K562 (cell line): ENCODE measurements around the gene GART. TPM values are rescaled to one million over a fixed set of nuclear protein-coding genes. Genes with fewer than 3 reads are reported as not detected.

Experiments
- ATAC-seq: fragments of 200-7000 bp; cut with Tn5 transposase; 3 replicates; pipeline ENCODE4 v1.9.1; 2020; ENCODE audit warnings: moderate library complexity
- BruUV-seq: library from RNA; stranded (reverse); fragments of 400-500 nt; replicated peaks from 2 replicates; lab custom pipeline; 2021; lab: Mats Ljungman, UMichigan
- CTCF ChIA-PET: fragments of 300-600 bp; formaldehyde crosslinking; extraction: SDS; loops from one replicate; lab custom pipeline; 2021; ENCODE audit warnings: low intra/inter-chr PET ratio; lab: Yijun Ruan, JAX
- POLR2A ChIA-PET: fragments of 300-600, 350-650 bp; sonication (Branson Sonifier 250); formaldehyde crosslinking; extraction: SDS; loops from one replicate; lab custom pipeline; 2021; ENCODE audit warnings: antibody characterized with exemption, inconsistent platforms; lab: Yijun Ruan, JAX
- DNase-seq, 4 experiments: peaks; one replicate each; pipeline versions ENCODE4 v3.0.0 to v3.0.0-alpha.2; 2011 to 2018; ENCODE audit warnings: low spot score in 3 of 4, mixed read lengths in 3 of 4; ENCODE audit errors: extremely low read depth in 1 of 4
- FAIRE-seq: peaks from 2 replicates; lab custom pipeline; 2011; peaks lifted over from hg19 to GRCh38; lab: Jason Lieb, UNC
- H2AFZ ChIP-seq: 2 replicates; pipeline ENCODE4 v1.6.0; 2011; ENCODE audit warnings: low read depth, low read length, control low read depth, inconsistent platforms
- H3K27ac ChIP-seq: fragments of 200-600 bp; 3 replicates; pipeline ENCODE4 v1.8.0; 2011; ENCODE audit warnings: low read depth, mild to moderate bottlenecking, control low read depth, inconsistent platforms, low read length, moderate library complexity, mixed read lengths; ENCODE audit errors: extremely low read depth
- H3K27me3 ChIP-seq, 2 experiments: fragments of 300-600 bp in 1 of 2; 2 replicates in 1 of 2; 3 replicates in 1 of 2; pipeline versions ENCODE4 v1.6.0 to v1.8.0; 2011; ENCODE audit warnings: inconsistent platforms in 2 of 2, low read length in 2 of 2, mild to moderate bottlenecking in 1 of 2, mixed read lengths in 1 of 2, moderate library complexity in 1 of 2; ENCODE audit not compliant: control insufficient read depth in 2 of 2, insufficient read depth in 2 of 2
- H3K36me3 ChIP-seq: fragments of 300-600 bp; 3 replicates; pipeline ENCODE4 v1.8.0; 2011; ENCODE audit warnings: mild to moderate bottlenecking, low read length, inconsistent platforms; ENCODE audit not compliant: control insufficient read depth, insufficient read depth
- H3K4me1 ChIP-seq, 2 experiments: fragments of 200-600 bp in 1 of 2; replicated peaks in 1 of 2; 2 replicates in 1 of 2; 3 replicates in 1 of 2; pipeline versions ENCODE4 v1.5.1 to v1.8.0; 2011; ENCODE audit warnings: inconsistent platforms in 2 of 2, low read length in 2 of 2, mild to moderate bottlenecking in 1 of 2, mixed read lengths in 1 of 2, moderate library complexity in 1 of 2; ENCODE audit not compliant: control insufficient read depth in 2 of 2, insufficient read depth in 2 of 2
- H3K4me2 ChIP-seq: 2 replicates; pipeline ENCODE4 v1.6.1; 2011; ENCODE audit warnings: low read length, control low read depth, inconsistent platforms, mixed read lengths; ENCODE audit not compliant: insufficient read depth
- H3K4me3 ChIP-seq: fragments of 200-600 bp; sonication (generic), shearing (Covaris generic); 2 replicates; pipeline ENCODE4 v1.5.1; 2016; ENCODE audit warnings: control low read depth, inconsistent platforms
- H3K79me2 ChIP-seq: fragments of 200-600 bp; 3 replicates; pipeline ENCODE4 v1.8.0; 2011; ENCODE audit warnings: low read length, inconsistent platforms; ENCODE audit not compliant: control insufficient read depth, insufficient read depth
- H3K9ac ChIP-seq, 2 experiments: 2 replicates each; pipeline versions ENCODE4 v1.6.0 to v1.6.1; 2011; ENCODE audit warnings: low read depth in 2 of 2, low read length in 2 of 2, control low read depth in 1 of 2, inconsistent platforms in 1 of 2, mild to moderate bottlenecking in 1 of 2, mixed read lengths in 1 of 2; ENCODE audit not compliant: insufficient read depth in 1 of 2
- H3K9me1 ChIP-seq: one replicate; pipeline ENCODE4 v1.6.0; 2011; ENCODE audit warnings: inconsistent platforms, mild to moderate bottlenecking, low read length, moderate library complexity; ENCODE audit not compliant: control insufficient read depth, insufficient read depth
- H3K9me3 ChIP-seq: replicated peaks from 2 replicates; pipeline ENCODE4 v1.5.1; 2011; ENCODE audit warnings: low read depth, low read length, inconsistent platforms; ENCODE audit not compliant: control insufficient read depth, insufficient read depth
- H4K20me1 ChIP-seq: replicated peaks from 2 replicates; pipeline ENCODE4 v1.6.1; 2011; ENCODE audit warnings: low read length, inconsistent platforms, mixed read lengths; ENCODE audit not compliant: control insufficient read depth, insufficient read depth
- CBX1 ChIP-seq: sonication (generic); IDR thresholded peaks from 2 replicates; pipeline ENCODE4 v1.6.1; 2016; ENCODE audit warnings: antibody characterized with exemption, low read depth, mild to moderate bottlenecking
- CBX3 ChIP-seq, 2 experiments: IDR thresholded peaks; 1 replicate in 1 of 2; 2 replicates in 1 of 2; pipeline ENCODE4 v1.6.1; 2012; ENCODE audit warnings: inconsistent platforms in 2 of 2, low read length in 2 of 2, borderline replicate concordance in 1 of 2, control low read depth in 1 of 2
- CEBPG ChIP-seq, 3 experiments: fragments of 200-800 bp in 1 of 3; sonication (Bioruptor generic) in 1 of 3; sonication (generic) in 1 of 3; formaldehyde crosslinking in 1 of 3; IDR thresholded peaks in 2 of 3; conservative IDR thresholded peaks in 1 of 3; 2 replicates each; pipeline versions ENCODE4 v1.6.1 to v1.8.0; 2016 to 2022; ENCODE audit warnings: missing compliant biosample characterization in 2 of 3, missing genetic modification characterization in 2 of 3, mild to moderate bottlenecking in 1 of 3, missing genetic modification reagents in 1 of 3
- GTF2F1 ChIP-seq: IDR thresholded peaks from 2 replicates; pipeline ENCODE4 v1.6.1; 2011; ENCODE audit warnings: low read depth, low read length, improper control_type of control experiment
- KDM1A ChIP-seq, 2 experiments: fragments of 450-650 bp; IDR thresholded peaks; 2 replicates each; pipeline ENCODE4 v1.6.1; 2016; ENCODE audit warnings: mild to moderate bottlenecking in 2 of 2
- OTX1 ChIP-seq: fragments of 450-650 bp; formaldehyde crosslinking; IDR thresholded peaks from 2 replicates; pipeline ENCODE4 v1.4.0; 2022; ENCODE audit warnings: mild to moderate bottlenecking
- TRIM28 ChIP-seq: fragments of 450-650 bp; IDR thresholded peaks from 2 replicates; pipeline ENCODE4 v1.6.1; 2017
- ZNF316 ChIP-seq: fragments of 450-650 bp; IDR thresholded peaks from 2 replicates; pipeline ENCODE4 v1.6.1; 2016
- ZNF76 ChIP-seq: fragments of 250-450 bp; sonication (Bioruptor Pico); IDR thresholded peaks from 2 replicates; pipeline ENCODE4 v1.4.0; 2020; ENCODE audit warnings: mild to moderate bottlenecking, moderate library complexity, borderline replicate concordance
- WGBS: fragments of 100-300 bp; shearing (Covaris generic); methylation state at CpG from one replicate; pipeline ENCODE4 v1.1.6; 2016; ENCODE audit warnings: low coverage, mixed read lengths; ENCODE audit not compliant: insufficient coverage; ENCODE audit errors: missing lambda C conversion rate; 5-methylcytosine and 5-hydroxymethylcytosine counted together
- in situ Hi-C: fragments of 300-500 bp; cut with MboI; formaldehyde crosslinking; loops from 4 replicates; pipeline ENCODE4 v1.15.0; 2018; ENCODE audit warnings: inconsistent platforms, mixed read lengths
- intact Hi-C: fragments of 100-400 bp; cut with micrococcal nuclease; formaldehyde crosslinking; loops from 2 replicates; pipeline ENCODE4 v1.14.2; 2022
- polyA plus RNA-seq, 8 experiments: library from polyadenylated mRNA; depleted of rRNA in 4 of 8; stranded (reverse) in 5 of 8; unstranded in 3 of 8; fragments of >200 nt; fragmentation: Nextera tagmentation in 2 of 8; fragmentation: Illumina TruSeq in 1 of 8; extraction: Ambion mirVana in 2 of 8; extraction: Trizol in 1 of 8; gene quantifications; 2 replicates each; pipeline versions ENCODE4 v1.2.1 to v1.2.3, GENCODE V29; 2011 to 2014; ENCODE audit warnings: inconsistent platforms in 1 of 8, missing spikeins in 1 of 8
- total RNA-seq, 7 experiments: library from RNA; depleted of rRNA in 6 of 7; stranded (reverse); fragments of >200 nt in 6 of 7; fragmentation: Illumina TruSeq in 2 of 7; extraction: Trizol in 2 of 7; gene quantifications; 2 replicates each; pipeline versions ENCODE4 v1.2.1 to v1.2.3, GENCODE V29; 2011 to 2021; ENCODE audit warnings: low replicate concordance in 1 of 7
- TF ChIP-seq, protein P1 (sequence below): fragments of 250-450 bp; sonication (Bioruptor Pico); IDR thresholded peaks from 2 replicates; pipeline ENCODE4 v1.4.0; 2020; ENCODE audit warnings: mild to moderate bottlenecking

Gene GART
- total and polyA plus RNA-seq, 9 of the 15 experiments (the other 6 are each of a cell fraction or from before 2014, with no cell fraction given): 141 to 429 (median 349) TPM

DNA sequence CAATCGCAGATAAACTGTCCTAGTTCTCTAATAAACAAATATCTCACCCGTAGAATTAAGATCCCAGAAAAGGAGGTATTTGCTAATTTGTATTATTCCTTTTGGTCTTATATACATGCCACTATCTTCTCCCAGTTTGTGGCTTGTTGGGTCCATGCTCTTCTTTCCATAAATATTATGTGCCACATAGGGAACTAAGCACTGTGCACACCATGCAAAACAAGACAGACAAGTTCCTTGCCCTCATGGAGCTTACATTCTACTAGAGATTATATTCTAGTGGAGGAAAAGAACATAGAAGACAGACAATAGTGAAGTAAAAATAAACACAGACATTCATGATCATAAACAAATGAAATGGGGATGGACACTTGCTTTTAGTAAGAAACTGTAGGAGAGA, 4.7 kb downstream of the GART start:
- FAIRE-seq (no peak), ATAC-seq (no peak), DNase-seq (no peak)
- H2AFZ ChIP-seq: no peak overlapping the region
- no peaks in the 10 kb centered on the region for H4K20me1 ChIP-seq
- TF ChIP-seq ZNF316: peak; percentile 83
- TF ChIP-seq OTX1: no peak
- TF ChIP-seq ZNF76: no peak
- TF ChIP-seq KDM1A (IDR thresholded peaks at IDR 0.05): peak in 1 of 2 experiments; percentile 47; a peak in 1 of 4 replicates
- peak in 1 of 2 experiments; percentile 90; a peak in 2 of 3 replicates for TF ChIP-seq CBX3 (IDR thresholded peaks at IDR 0.05; ENCODE audit: borderline replicate concordance in 1 of 2, low read length in 2 of 2)
- TF ChIP-seq TRIM28: peak; percentile 78
- H3K36me3 ChIP-seq: peaks cover 85% of the 10 kb centered on the region
- no peak overlapping the region for H3K4me3 ChIP-seq
- POLR2A ChIA-PET: interaction anchor here (0.8 to 1.1 kb wide), 3 partner anchors 10 to 63 kb away, joined by 3 to 4 read pairs (median 3); no protein-coding TSS in a partner anchor
- BruUV-seq: no TSS peak
- in situ Hi-C loops (no loop called here), intact Hi-C loops (no loop called here)
- H3K27me3 ChIP-seq: no peaks in the 10 kb centered on the region
- H3K9me1 ChIP-seq: no peaks in the 10 kb centered on the region
- H3K79me2 ChIP-seq: peaks cover 80% of the 10 kb centered on the region
- H3K9me3 ChIP-seq: peaks cover 10% of the 10 kb centered on the region; the same call in 1 of the 2 replicates
- peaks cover 2 to 7% of the 10 kb centered on the region in 2 experiments; a peak in 2 of 5 replicates for H3K4me1 ChIP-seq
- whole genome bisulfite sequencing: 93% methylated on average over 2 of the region's 2 CpGs
- H3K27ac ChIP-seq: no peak overlapping the region
- CTCF ChIA-PET: no interaction called here
- no peak overlapping the region for H3K4me2 ChIP-seq
- H3K9ac ChIP-seq: no peak overlapping the region

DNA sequence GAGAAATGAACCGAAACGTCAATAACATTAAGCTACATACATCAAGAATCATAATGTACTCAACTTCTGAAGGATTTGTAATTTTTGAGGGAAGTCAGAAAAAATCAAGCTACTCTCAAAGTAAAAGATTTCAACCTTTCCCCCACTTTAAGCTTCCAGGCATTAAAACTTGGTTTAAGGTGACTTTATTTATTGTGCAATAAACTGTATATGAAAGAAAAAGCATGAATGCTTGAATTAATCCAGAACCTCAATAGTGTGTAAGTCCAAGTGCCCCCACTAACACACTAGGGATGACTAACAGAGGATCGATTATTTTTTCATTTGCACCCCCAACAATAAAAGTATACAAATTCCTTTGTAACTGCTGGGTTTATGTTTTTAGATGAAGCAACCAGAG, 10.9 kb downstream of the GART start:
- Histone ChIP-seq H3K4me3 (no peak overlapping the region), H3K36me3 (peaks cover 98% of the 10 kb centered on the region), H3K27ac (no peak overlapping the region), H4K20me1 (no peaks in the 10 kb centered on the region), H3K4me2 (no peak overlapping the region), H2AFZ (no peak overlapping the region), H3K27me3 (no peaks in the 10 kb centered on the region), H3K4me1 (no peaks in the 10 kb centered on the region), H3K9me3 (no peaks in the 10 kb centered on the region), H3K9ac (no peak overlapping the region), H3K79me2 (peaks cover 24% of the 10 kb centered on the region), H3K9me1 (no peaks in the 10 kb centered on the region)
- POLR2A ChIA-PET: interaction anchor here (0.6 to 1.6 kb wide), 5 partner anchors 10 to 24 kb away, joined by 3 to 6 read pairs (median 4); partner anchors contain the start of genes GART and SON
- FAIRE-seq: no peak
- intact Hi-C loops (no loop called here), in situ Hi-C loops (no loop called here)
- BruUV-seq: no TSS peak
- no peak for DNase-seq
- ATAC-seq: no peak
- CTCF ChIA-PET: no interaction called here
- WGBS: 95% methylated on average over 3 of the region's 3 CpGs
- no peak for TF ChIP-seq CEBPG (CRISPR knock-in tag; IDR thresholded peaks at IDR 0.05)
- TF ChIP-seq CEBPG (tag; conservative IDR thresholded peaks at IDR 0.05 in 1 of 2, IDR thresholded peaks at IDR 0.05 in 1 of 2): peak in 1 of 2 experiments; percentile 75; a peak in 2 of 4 replicates
- no peak for TF ChIP-seq CBX1
- TF ChIP-seq GTF2F1: no peak
- TF ChIP-seq, protein P1, sequence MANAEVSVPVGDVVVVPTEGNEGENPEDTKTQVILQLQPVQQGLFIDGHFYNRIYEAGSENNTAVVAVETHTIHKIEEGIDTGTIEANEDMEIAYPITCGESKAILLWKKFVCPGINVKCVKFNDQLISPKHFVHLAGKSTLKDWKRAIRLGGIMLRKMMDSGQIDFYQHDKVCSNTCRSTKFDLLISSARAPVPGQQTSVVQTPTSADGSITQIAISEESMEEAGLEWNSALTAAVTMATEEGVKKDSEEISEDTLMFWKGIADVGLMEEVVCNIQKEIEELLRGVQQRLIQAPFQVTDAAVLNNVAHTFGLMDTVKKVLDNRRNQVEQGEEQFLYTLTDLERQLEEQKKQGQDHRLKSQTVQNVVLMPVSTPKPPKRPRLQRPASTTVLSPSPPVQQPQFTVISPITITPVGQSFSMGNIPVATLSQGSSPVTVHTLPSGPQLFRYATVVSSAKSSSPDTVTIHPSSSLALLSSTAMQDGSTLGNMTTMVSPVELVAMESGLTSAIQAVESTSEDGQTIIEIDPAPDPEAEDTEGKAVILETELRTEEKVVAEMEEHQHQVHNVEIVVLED (CRISPR knock-in tag): no peak
